ENCODE data around the gene RUNX2.
"Not testable (repeated sequence)": the region's sequence is repeated elsewhere in the genome, so short reads cannot be mapped to it uniquely, and the experiment has no call there.

DNA sequence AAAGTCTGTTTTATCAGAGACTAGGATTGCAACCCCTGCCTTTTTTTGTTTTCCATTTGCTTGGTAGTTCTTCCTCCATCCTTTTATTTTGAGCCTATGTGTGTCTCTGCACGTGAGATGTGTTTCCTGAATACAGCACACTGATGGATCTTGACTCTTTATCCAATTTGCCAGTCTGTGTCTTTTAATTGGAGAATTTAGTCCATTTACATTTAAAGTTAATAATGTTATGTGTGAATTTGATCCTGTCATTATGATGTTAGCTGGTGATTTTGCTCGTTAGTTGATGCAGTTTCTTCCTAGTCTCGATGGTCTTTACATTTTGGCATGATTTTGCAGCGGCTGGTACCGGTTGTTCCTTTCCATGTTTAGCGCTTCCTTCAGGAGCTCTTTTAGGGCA lies 345.0 kb downstream of the RUNX2 start:
- not testable (repeated sequence) for TF ChIP-seq EZH2 (IDR thresholded peaks at IDR 0.05; ENCODE audit: insufficient read depth, poor library complexity, severe bottlenecking); EZH2phosphoT487 (IDR thresholded peaks at IDR 0.05; ENCODE audit: insufficient read depth, low read depth)
